COR-L47 (cell line): ENCODE measurements around the gene PARP1.
"Not testable (repeated sequence)": the region's sequence is repeated elsewhere in the genome, so short reads cannot be mapped to it uniquely, and the experiment has no call there.

Source experiments
- DNase-seq: peaks from one replicate; lab custom pipeline; 2025; lab: John Stamatoyannopoulos, UW

Gene PARP1

DNA sequence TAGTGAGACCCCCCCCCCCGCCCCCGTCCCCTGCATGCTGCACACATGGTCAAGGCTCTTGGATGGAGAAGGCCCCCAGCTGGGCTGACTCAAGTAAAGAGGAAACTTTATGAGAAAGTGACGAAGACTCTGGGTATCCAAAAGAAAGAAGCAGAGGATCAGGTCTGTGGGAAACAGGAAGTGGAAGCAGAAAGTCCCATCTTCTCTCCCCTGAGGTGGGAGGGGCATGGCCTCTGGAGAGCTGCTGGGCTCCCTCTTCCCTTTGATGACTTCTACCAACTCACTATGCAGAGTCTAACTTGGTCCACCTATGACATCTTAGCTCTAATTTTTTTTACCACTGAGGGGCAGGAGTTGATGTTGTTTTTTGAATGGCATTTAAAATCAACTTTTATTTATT is 56.2 kb downstream of the PARP1 start:
- DNase-seq, result no peak

DNA sequence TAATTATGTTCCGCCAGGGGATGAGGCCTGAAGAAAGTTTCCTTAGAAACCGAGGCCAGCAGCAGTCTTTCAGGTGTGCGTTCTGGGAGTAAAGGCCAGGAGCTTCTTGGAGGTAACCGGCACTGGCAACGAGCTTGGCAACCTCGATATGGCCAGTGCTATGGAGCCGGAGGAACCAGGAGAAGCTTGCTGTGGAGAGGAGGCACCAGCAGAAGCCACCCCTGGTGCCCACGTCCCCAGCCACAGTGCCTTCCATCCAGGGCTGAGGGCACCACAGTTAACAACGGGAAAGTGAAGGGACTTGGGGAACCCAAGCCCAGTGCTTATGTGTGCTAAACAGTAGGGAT is 57.4 kb downstream of the PARP1 start:
- DNase-seq, result no peak

DNA sequence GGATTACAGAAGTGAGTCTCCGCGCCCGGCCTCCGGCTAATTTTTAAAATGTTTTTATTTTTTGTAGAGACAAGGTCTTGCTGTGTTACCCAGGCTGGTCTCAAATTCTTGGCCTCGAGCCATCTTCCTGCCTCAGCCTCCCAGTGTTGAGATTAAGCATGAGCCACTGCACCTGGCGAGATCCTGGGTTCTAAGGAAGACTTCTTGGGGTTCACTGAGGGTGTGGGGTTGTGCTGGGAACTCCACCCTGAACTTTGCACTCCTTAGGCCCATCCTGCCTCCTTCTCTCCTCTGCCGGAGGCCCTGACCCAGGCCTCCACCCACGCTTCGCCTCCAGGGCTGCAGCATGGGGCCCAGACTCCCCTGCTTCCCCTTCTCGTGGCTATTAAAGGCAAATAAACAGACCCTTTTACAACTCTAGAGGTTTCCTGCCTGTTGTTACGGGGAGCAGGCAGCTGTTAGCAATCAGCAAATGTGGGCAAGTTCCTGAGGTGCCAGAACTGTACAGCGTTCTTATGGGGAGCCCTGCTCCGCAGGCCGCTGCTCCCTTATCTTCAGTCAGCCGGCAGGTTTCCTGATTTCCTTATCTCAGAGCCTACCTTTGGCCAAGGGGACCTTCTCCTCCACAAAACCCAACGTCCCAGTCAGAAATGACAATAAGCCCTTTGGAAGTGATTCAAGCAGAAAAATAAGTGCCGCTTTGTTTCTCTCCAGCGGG is 57.9 kb downstream of the PARP1 start:
- no peak for DNase-seq

DNA sequence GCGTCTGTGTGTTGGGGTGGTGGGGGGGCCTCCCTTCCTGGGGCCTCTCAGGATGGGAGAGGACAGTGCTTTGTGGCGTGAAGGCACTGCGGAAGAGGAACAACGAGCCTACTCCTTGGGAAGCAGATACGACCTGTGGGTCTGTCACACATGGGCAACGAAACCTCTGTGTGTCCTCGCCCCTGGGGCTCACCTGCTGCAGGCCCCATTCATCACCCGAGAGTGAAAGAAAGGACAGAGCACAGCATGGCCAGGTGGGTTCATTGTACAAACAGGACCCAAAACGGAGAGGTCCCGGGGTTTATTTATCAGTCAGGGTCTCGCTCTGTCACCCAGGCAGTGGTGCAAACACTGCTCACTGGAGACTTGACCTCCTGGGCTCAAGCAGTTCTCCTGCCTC is 58.8 kb downstream of the PARP1 start:
- no peak for DNase-seq

DNA sequence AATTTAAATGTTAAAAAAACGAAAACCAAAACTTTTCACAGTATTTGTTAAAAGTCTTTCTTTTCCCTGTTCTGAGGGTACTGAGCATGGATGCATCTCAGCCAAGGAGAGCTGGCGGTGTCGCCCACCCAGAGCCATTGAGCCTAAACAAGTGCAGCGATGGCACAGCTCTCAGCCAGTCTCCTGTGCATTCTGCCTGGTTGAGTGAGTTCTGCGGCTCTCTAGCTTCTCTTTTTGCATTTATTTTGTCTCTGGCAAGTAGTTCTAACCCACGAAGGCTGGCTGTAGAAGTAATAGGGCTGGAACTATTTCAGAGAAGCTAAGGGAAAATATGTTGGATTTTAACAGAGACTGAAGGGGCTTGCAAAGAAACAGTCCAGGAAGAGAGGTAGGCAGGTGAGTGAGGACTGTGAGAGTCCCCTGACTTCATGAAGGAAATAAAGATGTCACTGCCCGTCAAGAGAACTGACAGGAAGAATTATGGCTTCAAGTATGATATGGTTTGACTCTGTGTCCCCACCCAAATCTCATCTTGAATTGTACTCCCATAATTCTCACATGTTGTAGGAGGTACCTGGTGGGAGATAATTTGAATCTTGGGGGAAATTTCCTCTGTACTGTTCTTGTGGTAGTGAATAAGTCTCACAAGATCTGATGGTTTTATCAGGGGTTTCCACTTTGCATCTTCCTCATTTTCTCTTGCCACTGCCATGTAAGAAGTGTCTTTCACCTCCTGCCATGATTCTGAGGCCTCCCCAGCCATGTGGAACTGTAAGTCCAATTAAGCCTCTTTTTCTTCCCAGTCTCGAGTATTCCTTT is 63.2 kb downstream of the PARP1 start:
- no peak for DNase-seq

DNA sequence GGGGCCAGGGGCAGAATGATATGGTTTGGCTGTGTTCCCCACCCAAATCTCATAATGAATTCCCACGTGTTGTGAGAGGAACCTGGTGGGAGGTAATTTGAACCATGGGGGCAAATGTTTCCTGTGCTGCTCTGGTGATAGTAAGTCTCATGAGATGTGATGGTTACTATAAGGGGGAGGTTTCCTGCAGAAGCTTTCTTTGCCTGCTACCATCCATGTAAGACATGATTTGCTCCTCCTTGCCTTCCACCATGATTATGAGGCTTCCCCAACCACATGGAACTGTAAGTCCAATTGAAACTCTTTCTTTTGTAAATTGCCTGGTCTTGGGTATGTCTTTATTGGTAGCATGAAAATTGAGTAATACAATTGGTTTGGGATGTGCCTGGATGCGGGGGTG is 65.2 kb downstream of the PARP1 start:
- no peak for DNase-seq

DNA sequence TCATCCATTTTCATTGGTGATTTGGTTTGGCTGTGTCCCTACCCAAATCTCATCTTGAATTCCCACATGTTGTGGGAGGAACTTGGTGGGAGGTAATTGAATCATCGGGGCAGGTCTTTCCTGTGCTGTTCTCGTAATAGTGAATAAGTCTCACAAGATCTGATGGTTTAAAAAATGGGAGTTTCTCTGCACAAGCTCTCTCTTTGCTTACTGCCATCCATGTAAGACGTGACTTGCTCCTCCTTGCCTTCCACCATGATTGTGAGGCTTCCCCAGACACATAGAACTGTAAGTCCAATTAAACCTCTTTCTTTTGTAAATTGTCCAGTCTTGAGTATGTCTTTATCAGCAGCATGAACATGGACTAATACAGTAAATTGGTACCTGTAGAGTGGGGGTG is 67.8 kb downstream of the PARP1 start:
- DNase-seq, result not testable (repeated sequence)

DNA sequence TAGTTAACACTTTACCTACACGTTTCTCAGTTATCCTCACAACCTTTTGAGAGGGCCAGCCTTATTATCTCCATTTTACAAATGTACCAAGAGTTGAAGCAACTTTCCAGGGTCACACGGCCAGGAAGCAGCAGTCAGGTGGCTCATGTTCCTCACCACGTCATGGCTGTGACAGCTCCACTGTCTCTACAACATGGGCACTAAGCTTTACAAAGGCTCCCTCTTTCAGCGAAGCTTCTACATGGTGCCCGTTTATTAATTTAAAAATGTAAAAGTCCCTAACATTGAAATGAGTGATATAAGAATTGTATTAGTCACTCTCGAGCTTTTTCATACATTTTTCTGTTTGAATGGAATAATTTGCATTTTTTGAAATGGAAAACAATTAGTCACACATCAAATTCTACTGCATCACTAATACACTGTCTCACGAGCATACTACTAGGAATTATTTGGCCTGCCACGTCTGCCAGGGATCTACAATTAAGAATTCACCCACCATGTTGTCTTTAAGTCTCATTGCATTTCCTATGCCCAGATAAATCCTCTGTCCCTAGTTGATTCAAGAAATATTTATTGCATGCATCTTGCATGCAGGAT is 70.5 kb downstream of the PARP1 start:
- DNase-seq, result no peak

DNA sequence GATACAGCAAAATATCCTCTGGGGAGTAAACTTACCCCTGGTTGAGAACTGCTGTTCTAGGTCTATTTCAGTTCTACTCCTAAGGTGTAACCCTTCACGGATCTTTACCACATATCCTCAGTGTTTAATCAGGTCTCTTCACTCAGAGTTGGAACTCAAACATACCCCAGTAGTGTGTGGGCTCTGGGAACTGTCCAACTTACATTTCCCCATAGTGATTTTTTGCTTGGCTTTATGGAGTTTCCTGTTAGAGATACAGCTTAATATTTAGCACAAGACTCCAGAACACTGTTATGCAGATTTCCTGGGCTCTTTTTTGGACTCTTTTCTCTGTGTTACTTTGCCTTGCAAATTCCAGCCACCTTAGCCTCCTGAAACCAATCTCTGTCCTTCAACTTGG is 72.2 kb downstream of the PARP1 start:
- no peak for DNase-seq

DNA sequence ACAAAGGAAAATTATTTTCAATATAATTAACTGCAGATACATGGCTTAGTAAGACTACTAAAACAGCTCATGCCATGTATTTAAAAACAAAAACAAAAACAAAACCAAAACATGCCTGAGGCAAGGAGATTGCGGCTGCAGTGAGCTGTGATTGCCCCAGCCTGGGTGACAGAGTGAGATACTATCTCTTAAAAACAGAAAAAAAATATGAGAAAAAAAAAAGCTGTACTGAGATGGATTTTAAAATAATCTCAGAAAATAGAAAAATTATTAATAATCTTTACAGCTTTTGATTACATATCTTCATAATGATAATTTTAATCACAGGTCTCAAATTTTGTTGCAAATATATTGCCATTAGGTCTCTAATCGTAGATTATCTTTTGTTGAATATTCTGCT is 74.9 kb downstream of the PARP1 start:
- no peak for DNase-seq

DNA sequence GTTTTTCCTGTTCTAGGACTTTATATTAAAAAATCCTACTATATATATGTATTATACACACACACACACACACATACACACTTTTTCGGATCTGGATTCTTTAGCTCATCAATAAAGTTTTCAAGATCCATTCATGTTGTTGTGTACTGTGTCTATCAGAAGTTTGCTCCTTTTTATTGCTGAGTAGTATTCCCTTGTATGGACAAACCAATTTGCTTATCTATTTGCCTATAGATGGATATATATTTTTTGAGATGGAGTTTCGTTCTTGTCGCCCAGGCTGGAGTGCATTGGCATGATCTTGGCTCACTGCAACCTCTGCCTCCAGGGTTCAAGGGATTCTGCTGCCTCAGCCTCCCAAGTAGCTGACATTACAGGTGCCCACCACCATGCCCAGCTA is 78.7 kb downstream of the PARP1 start:
- no peak for DNase-seq

DNA sequence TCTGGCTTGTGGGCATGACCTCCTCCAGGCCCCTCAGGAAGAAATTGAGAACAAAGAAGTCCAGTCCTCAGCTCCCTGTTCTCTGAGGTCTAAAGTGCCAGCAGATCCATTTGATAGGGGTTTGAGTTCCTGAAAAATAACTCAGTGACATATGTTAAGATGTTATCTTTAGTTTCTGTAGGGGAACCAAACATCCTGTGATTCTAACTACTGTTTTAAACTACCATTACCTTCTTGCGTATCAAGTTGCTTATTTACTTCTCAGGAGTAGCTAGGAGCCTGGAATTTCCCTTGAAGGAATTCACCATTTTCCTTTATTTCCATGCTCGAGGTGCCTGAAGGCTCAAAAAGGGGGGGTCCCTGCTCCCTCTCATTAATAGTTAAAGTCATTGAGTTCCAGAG is 80.1 kb downstream of the PARP1 start:
- DNase-seq, result no peak

DNA sequence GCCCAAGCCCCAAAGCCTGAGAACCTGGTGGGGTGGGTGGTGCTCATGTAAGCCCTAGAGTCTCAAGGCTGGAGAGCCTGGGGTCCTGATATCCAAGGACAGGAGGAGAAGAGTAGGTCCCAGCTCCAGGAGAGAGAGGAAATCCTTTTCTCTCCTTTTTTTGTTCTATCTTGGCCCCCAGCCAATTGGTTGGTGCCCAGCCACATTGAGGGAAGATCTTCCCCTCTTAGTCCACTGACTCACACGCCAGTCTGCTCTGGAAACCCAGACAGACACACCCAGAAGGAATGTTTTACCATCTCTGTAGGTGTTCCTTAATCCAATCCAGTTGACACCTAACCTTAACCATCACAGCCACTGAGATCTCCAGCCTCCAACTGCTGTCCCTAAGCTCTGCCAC is 82.7 kb downstream of the PARP1 start:
- DNase-seq, result peak; percentile 4

DNA sequence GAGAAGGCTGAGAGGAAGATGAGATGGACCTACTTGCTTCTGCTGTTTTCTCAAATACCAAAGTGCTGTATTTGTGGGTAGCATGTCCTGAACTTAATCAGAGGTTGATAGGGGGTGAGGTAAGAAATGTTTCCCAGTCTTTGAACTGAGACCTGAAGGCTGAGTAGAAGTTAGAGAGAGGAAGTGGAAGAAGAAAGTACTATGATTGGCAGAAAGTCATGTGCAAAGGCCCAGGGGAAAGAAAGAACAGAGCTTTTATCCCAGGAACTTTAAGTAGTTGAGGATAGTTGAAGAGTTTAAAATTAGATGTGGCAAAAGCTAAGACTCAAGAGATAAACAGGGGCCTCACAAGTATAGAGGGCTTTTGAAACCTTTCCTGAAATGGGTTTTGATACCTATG is 83.4 kb downstream of the PARP1 start:
- DNase-seq, result no peak

DNA sequence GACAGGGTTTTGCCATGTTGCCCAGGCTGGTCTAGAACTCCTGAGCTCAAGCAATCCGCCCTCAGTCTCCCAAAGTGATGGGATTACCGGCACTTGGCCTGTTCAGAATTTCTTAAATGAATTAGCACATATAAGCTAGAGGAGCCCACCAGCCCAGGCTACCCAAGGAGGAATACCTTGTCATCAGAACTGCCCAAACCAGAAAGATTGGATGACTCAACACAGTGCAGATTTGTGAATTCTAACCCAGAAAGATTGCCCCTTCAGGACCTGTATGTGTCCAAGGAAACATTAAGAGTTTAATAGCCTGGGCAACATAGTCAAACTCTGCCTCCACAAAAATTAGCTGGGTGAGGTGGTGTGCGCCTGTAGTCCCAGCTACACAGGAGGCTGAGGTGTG is 84.9 kb downstream of the PARP1 start:
- DNase-seq, result no peak

DNA sequence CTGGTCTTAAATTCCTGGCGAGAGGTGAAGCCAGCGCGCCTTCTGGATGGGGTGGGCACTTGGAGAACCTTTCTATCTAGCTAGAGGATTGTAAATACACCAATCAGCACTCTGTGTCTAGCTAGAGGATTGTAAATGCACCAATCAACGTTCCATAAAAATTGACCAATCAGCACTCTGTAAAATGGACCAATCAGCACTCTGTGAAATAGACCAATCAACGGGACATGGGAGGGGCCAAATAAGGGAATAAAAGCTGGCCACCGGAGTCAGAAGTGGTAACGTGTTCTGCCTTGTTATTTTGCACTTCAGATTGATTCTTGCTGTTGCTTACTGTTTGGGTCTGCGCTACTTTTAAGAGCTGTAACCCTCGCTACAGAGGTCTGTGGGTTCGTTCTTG is 87.0 kb downstream of the PARP1 start:
- no peak for DNase-seq

DNA sequence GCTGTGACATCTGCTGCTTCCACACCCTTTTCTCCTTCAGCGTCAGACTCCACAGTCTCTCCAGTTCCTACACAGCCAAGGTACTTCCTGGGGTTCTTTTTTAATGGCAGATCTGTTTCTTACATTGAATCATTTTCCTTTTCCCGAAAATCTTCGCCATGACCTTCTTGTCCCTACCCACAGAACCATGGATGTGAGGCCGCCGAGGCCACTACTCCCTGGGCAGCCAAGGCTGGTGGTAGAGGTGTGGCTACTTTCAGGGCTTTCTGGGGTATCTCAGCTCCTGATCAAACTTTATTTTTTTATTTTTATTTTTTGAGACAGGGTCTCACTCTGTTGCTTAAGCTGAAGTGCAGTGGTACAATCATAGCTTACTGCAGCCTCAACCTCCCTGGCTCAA is 89.4 kb downstream of the PARP1 start:
- no peak for DNase-seq

DNA sequence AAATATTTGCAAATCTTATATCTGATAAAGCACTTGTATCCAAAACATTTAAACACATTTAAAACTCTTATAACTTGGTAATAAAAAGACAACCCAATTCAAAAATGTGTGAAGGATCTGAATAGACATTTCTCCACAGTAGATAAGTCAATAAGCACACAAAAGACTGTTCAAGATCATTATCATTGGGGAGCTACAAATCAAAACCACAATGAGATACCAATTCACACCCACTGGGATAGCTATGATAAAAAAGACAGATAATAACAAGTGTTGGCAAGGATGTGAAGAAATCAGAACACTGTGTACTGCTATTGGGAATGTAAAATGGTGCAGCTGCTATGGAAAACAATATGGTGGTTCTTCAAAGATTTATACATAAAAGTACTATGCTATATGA is 93.8 kb downstream of the PARP1 start:
- no peak for DNase-seq

DNA sequence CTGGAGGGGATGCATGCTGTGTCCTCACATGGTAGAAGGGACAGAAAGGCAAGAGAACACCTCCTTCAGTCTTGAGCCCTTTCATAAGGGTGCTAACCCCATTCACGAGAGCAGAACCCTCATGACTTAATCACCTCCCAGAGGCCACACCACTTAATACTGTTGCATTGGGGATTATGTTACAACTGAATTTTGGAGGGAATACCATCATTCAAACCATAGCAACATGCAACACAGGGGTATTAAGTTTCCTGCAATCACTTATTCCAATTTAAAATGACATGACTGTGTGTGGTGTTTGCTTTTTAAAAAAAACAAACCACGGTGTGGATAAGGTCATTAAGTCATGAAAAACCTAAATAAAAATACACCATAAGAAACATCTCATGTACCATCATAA is 95.8 kb downstream of the PARP1 start:
- no peak for DNase-seq

DNA sequence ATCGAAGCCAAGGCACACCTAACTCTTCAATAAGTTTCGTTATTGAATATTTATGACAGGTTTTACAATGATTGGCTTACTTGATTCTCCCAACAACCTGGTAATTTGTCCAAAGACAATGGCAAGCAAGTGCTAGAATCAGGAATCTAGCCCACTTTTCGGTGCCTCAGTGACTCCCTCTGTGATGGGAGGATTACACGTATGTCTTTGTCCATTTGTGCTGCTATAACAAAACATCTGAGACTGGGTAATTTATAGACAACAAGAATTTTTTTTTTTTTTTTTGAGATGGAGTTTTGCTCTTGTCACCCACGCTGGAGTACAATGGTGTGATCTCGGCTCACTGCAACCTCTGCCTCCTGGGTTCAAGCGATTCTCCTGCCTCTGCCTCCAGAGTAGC is 96.5 kb downstream of the PARP1 start:
- DNase-seq, result no peak
